Inflammatory macrophage treated with lipopolysaccharide for 1 hour (primary cell): ENCODE measurements around the gene ZNF860.
"Not testable (repeated sequence)": the region's sequence is repeated elsewhere in the genome, so short reads cannot be mapped to it uniquely, and the experiment has no call there.

Source experiments
- DNase-seq, 2 donors: peaks; one replicate each; pipeline ENCODE4 v3.0.0-alpha.2; 2020 to 2022

Gene ZNF860

GRCh38 chr3:31962801-31963205 lies 18.7 kb upstream of the ZNF860 start:
- peak in 1 of 2 donors; percentile 32 for DNase-seq

GRCh38 chr3:31966978-31967591 lies 14.5 kb upstream of the ZNF860 start:
- DNase-seq = no peak

GRCh38 chr3:31967592-31967991 lies 14.0 kb upstream of the ZNF860 start:
- no peak for DNase-seq

DNA sequence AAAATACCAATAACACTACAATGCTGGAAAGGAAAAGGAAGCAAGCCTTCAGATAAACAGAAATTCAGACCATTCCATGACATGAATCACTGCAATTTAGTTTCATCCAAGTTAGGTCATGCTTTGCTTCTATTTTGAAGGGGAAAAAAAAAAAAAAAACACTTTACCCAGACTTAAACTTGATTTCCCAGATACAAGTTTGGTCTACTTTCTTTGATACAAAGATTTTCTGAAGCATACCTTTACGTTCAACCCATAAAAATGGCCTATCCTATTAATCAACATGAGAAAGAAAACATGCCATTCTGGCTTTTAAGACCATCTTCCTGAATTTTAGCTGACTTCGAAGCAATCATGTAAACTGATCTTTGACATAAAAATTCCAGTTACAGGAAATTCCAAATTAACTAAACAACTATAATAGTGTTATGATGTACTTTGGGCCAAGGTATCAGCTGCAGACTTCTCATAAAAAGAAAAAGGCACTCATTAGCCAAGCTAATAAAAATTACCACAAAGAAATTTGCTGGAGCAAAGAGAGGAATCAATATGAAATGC lies 13.1 kb upstream of the ZNF860 start:
- no peak for DNase-seq

DNA sequence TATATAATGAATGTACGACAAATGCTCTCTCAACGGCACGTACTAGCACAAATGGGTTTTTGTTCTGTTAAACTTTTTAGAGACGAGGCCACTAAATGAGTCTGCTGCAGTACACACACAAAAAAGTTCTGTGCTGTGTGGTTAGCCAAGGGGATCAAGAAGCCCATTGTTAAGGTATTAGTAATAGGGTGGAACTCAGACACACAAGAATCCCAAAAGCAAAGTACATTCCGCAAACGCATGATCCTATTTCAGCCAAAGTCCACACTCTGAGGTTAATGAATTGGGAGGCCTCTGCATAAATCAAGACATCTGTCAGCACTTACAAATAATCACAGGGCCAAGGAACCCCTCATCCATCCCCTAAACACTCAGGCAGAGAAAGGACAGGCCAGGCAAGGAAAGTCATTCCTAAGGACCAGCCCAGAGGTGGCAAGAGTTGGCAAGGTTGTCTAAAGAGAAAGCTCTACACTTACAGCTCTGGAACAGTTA lies 12.6 kb upstream of the ZNF860 start:
- no peak for DNase-seq

DNA sequence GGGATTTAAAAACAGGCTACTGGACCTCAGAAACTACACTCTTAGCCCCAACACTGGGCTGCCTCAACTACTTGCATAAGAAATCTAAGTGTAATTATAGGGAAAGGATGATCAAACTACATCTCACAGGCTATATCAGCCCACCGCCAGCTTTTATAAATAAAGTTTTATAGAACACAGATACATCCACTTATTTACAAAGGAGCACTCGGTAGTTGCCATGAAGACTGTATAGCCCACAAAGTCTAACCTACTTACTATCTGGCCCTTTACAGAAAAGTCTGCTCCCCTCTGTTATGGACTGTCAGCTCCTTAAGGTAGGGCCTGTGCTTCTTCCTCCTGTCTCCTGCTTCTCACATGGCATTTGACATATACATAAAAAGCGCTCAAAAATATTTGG lies 9.9 kb upstream of the ZNF860 start:
- DNase-seq = no peak

DNA sequence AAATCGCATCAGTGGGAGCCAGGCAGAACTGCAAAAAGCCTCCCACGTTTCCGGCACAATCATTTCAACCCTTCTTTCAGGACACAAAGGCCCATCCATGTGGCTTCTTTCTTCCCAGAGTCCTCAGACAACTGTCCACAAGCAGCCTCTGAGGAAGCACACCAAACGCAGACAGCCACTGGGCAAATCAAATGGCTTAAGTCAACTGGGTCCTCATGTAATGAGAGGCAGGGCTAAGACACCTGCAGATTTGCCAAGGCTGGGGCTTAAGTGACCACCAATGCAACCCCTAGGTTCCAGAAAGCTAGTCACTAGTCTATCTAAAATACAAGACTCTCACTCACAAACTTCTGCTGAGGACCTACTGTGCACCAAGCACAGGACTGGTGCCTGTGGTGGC lies 8.5 kb upstream of the ZNF860 start:
- no peak for DNase-seq

- no peak for DNase-seq
These were observed 7.7 kb upstream of the ZNF860 start for GRCh38 chr3:31973837-31974236.

GRCh38 chr3:31974471-31974870 lies 7.1 kb upstream of the ZNF860 start:
- no peak for DNase-seq

GRCh38 chr3:31974964-31975363 lies 6.6 kb upstream of the ZNF860 start:
- no peak for DNase-seq

GRCh38 chr3:31976302-31976701 lies 5.2 kb upstream of the ZNF860 start:
- DNase-seq = no peak

GRCh38 chr3:31977736-31978135 lies 3.8 kb upstream of the ZNF860 start:
- no peak for DNase-seq

DNA sequence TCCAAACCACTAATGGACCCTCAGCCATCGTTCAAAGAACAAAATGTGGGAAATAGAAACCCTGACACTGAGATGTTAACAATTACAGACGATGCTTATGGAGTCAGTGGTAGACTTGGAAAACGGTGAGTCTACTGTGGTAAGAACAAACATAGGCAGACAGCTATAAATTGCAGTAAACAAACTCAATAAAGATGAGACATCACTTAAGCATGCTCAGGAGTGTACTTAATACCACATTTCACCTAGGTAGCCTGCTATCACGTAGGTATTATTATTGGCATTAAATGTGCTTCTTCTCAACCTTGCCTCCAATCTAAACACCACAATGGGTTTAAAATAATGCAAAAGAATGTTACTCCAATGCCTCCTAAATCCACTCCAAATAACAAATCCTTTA lies 3.0 kb upstream of the ZNF860 start:
- DNase-seq = no peak

- no peak for DNase-seq
These were observed 2.4 kb upstream of the ZNF860 start for GRCh38 chr3:31979001-31979697.

DNA sequence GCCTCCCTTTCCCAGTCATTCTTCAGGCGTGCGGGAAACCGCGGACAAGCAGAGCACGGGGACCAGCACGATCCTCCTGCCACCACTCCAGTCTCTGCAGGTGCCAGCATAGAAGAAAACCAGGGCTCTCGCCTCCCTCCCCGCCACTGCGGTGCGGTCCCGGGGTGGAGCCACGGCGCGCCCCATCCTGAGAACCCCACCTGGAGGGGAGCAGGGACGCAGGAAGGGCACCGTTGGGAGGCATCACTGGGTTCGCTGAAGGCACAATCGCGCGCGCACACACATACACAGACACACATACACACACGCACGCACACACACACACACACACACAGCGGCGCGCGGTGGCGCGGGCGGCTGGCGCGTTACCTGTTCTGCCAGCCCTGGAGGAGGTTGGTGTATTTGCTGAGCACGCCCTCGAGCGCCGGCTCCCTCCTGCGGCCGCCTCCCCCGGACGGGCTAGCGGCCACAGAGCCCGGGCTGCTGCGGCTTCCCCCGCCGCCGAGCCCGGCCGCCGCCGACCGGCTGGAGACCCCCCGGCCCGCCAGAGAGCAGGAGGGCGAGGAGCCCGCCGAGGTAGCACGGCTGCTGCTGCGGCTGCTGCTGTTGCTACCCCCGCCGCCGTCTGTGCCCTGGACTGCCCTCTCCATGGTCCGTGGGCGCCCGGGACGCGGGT lies 882 bp upstream of the ZNF860 start:
- no peak for DNase-seq

GRCh38 chr3:31984321-31984720 lies 2.8 kb downstream of the ZNF860 start:
- DNase-seq = no peak

DNA sequence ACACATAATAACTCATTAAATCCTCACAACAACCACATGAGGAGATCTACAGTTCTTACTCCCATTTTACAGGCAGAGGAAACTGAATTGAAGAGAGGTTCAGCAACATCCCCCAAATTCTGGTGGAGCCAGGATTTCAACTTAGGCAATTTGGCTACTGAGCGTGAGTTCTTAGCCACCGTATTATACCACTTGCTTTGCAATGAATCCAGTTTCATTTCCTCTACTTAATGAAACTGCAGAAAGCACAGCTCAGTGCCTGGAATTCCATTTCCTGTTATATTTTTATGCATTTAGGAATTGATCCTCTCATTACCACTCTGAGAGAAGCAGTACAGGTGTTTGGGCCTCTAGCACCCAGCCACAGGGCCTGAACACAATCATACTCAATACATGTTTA lies 4.3 kb downstream of the ZNF860 start:
- peak; percentile 11 to 24 for DNase-seq

GRCh38 chr3:31988271-31988670 lies 6.7 kb downstream of the ZNF860 start:
- no peak for DNase-seq

DNA sequence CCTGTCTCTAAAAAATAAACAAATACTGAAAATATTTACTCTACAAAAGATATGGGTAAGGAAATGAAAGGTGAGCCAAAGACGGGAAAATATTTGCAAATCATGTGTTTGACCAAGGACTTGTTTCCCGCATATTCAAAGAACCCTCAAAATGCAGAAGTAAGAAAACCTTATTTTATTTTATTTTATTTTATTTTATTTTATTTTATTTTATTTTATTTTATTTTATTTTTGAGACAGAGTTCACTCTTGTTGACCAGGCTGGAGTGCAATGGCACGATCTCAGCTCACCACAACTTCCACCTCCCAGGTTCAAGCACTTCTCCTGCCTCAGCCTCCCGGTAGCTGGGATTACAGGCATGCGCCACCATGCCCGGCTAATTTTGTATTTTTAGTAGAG lies 11.4 kb downstream of the ZNF860 start:
- DNase-seq = not testable (repeated sequence)

DNA sequence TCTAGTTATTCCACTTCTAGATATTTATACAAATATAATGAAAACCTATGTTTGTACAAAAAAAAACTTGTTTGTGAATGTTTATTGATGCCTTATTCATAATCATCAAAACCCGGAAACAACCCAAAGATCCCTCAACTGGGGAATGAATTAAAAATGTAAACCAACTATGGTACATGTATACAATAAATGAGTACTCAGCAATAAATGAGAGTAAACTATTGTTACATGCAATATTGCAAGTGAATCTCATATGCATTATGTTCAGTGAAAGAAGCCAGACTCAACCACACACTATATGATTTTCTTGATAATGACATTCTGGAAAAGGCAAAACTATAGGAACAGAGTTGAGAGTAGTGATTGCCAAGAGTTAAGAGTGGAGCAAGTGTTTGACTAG lies 12.3 kb downstream of the ZNF860 start:
- no peak for DNase-seq

DNA sequence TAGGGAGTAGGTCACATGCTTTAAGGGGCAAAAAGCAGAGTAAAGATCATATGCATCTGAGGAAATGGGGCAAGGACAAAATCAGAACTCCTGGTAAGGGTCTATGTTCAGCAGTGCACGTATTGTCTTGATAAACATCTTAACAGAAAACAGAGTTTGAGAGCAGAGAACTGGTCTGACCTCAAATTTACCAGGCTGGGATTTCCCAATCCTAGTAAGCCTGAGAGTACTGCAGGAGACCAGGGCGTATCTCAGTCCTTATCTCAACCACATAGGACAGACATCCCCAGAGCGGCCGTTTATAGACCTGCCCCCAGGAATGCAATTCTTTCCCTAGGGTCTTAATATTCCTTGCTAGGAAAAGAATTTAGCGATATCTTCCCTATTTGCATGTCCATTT lies 13.5 kb downstream of the ZNF860 start:
- DNase-seq = not testable (repeated sequence)

DNA sequence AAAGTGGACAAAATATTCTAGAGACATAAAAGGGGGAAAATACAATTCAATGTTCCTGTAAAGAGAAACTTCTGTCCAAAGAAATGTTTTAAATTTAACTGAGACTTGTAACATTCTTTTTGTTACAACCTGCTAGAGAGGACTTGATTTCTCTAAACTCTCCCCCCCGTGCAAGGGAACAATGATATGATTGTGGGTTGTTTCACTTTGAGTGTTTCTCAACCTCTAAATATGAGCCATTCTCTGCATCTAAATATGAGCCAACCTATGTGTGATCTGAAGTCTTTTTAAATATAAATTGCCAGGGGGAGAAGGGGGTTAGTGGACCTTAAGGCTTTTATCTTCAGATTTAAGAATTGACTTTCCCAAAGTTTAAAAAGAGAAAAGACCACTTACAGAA lies 14.6 kb downstream of the ZNF860 start:
- DNase-seq = no peak

- no peak for DNase-seq
These were observed 15.9 kb downstream of the ZNF860 start for GRCh38 chr3:31997500-31997899.

GRCh38 chr3:31999907-32000439 lies 18.4 kb downstream of the ZNF860 start:
- no peak for DNase-seq
